Measurements from ENCODE around the gene PLK1. TPM values are rescaled to one million over a fixed set of nuclear protein-coding genes. Genes with fewer than 3 reads are reported as not detected.
"Not testable (repeated sequence)": the region's sequence is repeated elsewhere in the genome, so short reads cannot be mapped to it uniquely, and the experiment has no call there.

Gene PLK1
- total RNA-seq (2014; rRNA removed; shearing (Covaris generic)), result 83.6 and 86.3 TPM in 2 replicates

DNA sequence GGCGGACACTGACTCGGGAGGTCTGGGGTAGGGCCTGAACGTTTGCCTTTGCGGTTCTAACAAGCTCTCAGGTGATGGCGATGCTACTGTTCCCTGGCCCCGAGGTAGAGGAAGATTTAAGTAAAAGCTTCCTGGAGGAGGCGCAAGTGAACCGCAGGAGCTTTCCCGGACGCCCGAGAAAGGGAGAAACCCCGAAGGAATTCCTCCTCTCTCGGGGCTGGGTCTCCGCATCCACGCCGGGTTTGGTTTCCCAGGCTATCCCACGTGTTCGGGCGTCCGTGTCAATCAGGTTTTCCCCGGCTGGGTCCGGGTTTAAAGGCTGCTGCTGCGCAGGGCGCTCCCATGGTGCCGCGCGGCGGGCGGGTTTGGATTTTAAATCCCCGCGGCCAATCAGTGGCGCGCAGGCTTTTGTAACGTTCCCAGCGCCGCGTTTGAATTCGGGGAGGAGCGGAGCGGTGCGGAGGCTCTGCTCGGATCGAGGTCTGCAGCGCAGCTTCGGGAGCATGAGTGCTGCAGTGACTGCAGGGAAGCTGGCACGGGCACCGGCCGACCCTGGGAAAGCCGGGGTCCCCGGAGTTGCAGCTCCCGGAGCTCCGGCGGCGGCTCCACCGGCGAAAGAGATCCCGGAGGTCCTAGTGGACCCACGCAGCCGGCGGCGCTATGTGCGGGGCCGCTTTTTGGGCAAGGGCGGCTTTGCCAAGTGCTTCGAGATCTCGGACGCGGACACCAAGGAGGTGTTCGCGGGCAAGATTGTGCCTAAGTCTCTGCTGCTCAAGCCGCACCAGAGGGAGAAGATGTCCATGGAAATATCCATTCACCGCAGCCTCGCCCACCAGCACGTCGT lies at the start of gene PLK1:
Gene PLK1, plus strand, starts transcription at position 460 of the 844 bp plus-strand sequence. Its CDS starts 44 bp downstream, at position 504.
- DNase-seq (ENCODE audit: low read depth), result peak; percentile 86

DNA sequence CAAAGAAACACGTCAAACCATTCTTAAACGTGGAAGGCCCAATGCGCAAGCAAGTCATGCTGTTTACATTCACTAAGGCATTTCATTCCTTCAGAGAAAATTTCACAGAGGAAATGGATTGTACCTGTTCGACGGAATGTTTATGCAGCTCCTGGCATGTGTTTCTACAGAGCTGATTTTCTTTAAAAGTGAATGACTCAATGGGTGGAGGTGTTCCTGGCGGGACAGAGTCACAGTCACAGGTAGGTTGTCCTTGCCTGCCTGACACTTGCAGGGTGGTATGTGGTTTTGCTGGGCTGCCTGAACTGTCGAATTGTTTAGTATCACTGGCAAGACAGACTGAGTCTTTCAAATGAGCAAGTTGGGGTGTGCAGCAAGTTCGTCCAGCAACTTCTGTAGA lies 49.2 kb upstream of the PLK1 start:
- DNase-seq (ENCODE audit: low read depth), result no peak

- not testable (repeated sequence) for DNase-seq (ENCODE audit: low read depth)
These were observed 46.8 kb upstream of the PLK1 start for GRCh38 chr16:23631874-23632273.

GRCh38 chr16:23634461-23635036 lies 44.1 kb upstream of the PLK1 start:
- DNase-seq (ENCODE audit: low read depth), result no peak

DNA sequence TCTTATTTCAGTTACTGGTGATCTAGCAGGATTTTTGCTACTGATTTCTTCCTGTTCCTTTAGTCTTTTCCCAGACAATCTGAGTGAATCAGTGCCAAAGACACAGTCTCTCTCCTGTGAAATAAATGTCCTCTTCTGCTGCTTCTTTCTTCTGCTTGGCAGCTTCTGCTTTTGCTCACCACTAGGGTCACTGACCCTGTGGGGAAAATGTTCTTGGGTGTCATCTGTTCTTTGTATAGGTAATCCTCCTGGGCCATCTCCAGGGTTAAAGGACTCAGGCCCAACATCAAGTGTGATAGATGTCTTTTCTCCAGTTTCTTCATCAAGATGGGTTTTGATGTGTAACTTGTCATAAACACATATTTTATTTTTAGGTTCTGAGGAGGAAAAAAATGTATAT lies 42.7 kb upstream of the PLK1 start:
- DNase-seq (ENCODE audit: low read depth), result no peak

- DNase-seq (ENCODE audit: low read depth), result peak; percentile 1
These were observed 38.1 kb upstream of the PLK1 start for GRCh38 chr16:23640615-23640930.

GRCh38 chr16:23640931-23641765 lies 37.5 kb upstream of the PLK1 start, which contains the start of the genes DCTN5 and PALB2:
DCTN5 (plus strand) TSS chr16:23641466; CDS start chr16:23641543, 77 bp downstream.
PALB2 (minus strand) TSS chr16:23641310; CDS start chr16:23641157, 153 bp downstream.
- DNase-seq (ENCODE audit: low read depth), result peak; percentile 91

DNA sequence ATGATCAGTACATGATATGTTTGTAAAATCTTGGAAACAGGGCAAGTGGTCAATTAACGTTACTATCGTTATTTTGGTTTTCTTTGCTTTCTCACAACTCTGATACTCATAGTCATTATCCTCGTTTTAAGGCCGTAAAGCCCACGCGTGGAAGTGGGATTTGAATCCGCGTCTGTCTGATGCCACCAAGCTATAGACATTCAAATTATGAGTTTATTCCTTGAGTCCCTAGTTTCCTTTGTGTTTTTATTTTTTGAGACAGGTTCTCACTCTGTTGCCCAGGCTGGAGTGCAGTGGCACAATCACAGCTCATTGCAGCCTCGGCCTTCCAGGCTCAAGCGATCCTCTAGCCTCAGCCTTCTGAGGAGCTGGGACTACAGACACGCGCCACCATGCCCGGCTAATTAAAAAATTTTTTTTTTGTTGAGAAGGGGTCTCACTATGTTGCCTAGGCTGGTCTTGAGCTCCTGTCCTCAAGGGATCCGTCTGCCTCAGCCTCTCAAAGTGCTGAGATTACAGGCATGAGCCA lies 36.4 kb upstream of the PLK1 start:
- no peak for DNase-seq (ENCODE audit: low read depth)

GRCh38 chr16:23650674-23651416 lies 27.8 kb upstream of the PLK1 start:
- DNase-seq (ENCODE audit: low read depth), result peak; percentile 49

- DNase-seq (ENCODE audit: low read depth), result no peak
These were observed 26.7 kb upstream of the PLK1 start for GRCh38 chr16:23651943-23652468.

- DNase-seq (ENCODE audit: low read depth), result no peak
These were observed 14.8 kb upstream of the PLK1 start for GRCh38 chr16:23663918-23664317.

DNA sequence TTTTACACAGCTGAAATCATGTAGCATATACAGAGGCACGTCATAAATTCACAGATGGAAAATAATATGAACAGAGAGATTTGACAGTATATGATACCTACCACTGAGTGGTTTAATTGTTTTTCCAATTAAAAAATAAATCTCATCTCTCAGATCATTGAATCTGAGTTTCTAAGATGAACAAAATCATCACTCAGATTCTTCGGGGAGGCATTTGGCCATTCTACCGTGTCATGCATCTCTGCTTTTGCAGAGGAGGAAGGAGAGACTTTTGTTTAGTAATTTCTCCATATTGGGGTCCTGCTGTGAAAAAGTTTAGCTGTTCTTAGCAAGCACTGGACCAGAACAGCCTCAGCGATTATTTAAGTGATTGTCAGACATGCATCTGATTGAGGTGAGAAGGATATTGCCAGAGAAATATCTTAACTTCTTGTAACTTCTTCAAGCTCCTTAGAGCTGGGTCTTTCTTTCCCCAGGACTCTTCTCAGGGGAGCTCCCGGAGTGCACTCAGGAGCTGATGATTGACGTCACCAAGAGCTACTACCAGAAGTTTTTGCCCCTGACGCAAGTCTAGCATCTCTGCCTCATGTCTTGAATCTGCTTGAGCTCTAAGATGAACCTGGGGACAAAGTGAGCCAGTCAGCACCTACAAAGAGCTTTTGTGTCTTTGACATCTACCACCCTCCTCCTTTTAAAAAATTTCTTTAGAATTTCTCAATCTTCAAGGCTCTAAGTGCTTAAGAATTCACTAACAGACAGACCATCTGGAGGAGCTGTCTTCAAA lies 11.9 kb upstream of the PLK1 start:
- no peak for DNase-seq (ENCODE audit: low read depth)

- DNase-seq (ENCODE audit: low read depth), result no peak
These were observed 11.4 kb upstream of the PLK1 start for GRCh38 chr16:23667355-23667659.

DNA sequence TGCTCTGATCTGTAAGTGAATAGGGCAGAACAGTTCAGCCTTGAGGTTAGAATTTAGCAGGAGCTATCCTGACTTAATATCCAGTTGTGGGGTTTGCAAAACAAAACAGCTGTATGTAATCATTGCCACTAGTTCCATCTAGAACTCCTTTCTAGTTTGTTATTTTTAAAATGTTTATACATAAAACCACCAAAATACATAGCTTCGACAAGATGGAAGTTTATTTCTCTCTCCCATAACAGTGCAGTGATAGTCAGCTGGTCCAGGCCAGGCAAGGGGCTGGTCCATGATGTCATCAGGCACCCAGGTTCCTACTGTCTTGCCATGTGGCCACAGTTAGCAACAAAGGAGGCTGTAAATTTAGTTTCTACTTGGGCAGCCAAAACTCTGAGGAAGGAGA lies 10.5 kb upstream of the PLK1 start:
- DNase-seq (ENCODE audit: low read depth), result no peak

GRCh38 chr16:23668873-23669272 lies 9.8 kb upstream of the PLK1 start:
- no peak for DNase-seq (ENCODE audit: low read depth)

- peak; percentile 82 for DNase-seq (ENCODE audit: low read depth)
These were observed 8.4 kb upstream of the PLK1 start for GRCh38 chr16:23670137-23670776.

- no peak for DNase-seq (ENCODE audit: low read depth)
These were observed 4.6 kb upstream of the PLK1 start for GRCh38 chr16:23673971-23674614.

DNA sequence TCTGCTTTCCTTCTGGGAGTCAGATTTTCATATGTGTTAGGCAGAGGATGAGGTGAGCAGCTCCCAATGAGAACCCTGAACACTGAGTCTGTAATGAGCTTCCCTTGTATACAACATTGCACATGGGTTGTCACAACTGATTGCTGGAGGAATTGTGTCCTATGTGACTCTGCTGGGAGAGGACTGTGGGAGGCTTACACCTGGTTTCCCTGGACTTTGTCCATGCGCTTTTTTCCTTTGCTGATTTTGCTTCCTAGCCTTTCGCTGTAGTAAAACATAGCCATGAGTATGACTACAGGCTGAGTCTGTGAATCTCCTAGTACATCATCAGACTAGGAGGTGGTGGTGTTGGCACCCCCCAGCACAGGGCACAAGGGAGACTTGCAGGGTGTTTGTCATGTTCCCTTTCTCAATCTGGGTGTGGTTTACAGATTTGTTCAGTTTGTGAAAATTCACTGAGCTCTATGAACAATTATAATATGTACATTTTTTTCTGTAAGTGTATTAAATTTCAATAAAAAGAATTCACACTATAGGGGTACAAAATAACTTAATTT lies 1.7 kb upstream of the PLK1 start:
- no peak for DNase-seq (ENCODE audit: low read depth)
